GM18502 (cell line): ENCODE measurements around the gene PDGFA.

ENCODE experiments used
- ATAC-seq: cut with Tn5 transposase; IDR thresholded peaks from one replicate; pipeline ENCODE4 v1.9.1; 2021; ENCODE audit warnings: mild to moderate bottlenecking; ENCODE audit not compliant: unreplicated experiment, poor library complexity

PDGFA gene

DNA sequence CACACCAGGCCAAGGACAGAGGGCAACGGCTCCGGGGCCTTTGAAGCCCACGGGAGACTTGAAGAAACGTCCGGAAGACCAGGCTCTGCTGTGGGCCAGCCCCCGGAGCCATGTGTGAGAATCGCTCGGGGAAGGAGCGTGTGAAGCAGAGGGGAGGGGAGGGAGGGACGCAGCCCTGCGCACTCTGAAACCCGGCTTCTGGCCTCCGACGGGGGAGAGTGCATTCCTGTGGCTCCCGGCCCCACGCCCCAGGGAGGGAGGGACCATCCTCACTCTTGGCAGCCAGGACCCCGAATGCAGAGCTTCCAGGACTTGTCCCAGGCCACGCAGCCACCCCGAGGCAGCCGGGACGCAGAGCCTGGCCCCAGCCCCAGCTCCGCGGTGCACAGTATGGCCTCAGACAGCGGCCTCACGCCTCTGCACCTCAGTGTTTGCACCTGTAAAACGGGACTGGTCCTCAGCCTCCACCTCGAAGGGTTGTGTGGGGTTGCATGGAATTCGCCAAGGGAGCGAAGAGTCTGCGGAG lies 67.4 kb downstream of the PDGFA start:
- ATAC-seq, result no peak

DNA sequence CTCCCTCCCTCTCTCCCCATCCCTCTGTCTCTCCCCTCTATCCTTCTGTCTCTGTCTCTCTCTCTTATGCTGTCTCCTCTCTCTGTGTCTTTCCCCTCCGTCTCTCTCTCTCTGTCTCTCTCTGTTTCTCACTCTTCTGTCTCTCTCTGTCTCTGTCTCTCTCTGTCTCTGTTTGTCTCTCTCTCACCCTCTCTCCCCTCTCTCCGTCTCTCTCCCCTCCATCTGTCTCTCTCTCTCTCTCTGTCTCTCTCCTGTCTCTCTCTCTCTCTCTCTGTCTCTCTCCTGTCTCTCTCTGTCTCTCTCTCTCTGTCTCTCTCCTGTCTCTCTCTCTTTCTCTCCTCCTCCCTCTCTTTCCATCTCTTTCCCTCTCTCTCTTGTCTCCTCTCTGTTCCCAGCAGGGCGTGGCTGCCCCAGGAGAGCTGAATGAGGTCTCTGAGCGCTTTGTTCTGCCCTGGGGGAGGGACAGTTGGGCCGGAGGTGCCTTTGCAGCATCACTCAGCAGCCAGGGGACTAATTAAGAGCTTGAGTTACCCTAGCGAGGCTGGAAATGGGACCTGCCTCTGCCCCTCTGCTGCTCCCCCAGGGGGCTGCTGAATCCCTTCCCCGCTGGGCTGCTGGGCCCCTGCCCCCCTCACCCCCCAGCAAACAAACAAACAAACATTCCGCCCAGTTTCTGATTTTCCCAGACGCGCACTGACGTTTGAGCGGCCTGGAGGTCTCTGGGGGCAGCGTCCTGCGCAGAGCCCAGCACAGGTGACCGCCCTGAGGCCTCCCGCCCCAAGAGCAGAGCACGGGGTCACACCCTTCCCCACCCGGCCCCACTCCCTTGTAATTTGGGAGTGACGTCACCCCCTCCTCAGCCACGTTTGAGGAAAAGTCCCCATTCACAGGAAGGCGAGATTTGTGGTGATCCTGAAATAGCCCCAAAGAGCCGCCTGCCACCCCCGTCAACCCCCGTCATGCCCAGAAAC lies 68.1 kb downstream of the PDGFA start:
- ATAC-seq, result no peak

DNA sequence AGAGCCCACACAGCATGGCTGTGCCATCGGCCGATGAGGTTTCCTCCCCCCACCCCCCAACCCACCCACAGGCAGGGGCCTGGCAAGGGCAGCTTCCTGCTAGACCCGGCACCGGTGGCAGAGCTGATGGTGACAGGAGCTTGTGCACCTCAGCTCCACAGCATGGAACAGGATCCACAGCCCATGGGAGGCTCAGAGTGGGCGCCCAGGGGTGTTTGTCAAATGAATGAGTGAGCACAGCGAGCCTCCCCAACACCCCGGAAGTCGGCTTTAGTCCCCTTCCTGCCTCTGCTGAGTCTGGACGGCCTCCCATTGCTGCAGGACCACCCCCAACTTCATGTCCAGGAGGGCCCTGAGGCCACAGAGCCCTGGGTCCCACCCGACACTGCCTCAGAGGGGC lies 68.9 kb downstream of the PDGFA start:
- no peak for ATAC-seq

DNA sequence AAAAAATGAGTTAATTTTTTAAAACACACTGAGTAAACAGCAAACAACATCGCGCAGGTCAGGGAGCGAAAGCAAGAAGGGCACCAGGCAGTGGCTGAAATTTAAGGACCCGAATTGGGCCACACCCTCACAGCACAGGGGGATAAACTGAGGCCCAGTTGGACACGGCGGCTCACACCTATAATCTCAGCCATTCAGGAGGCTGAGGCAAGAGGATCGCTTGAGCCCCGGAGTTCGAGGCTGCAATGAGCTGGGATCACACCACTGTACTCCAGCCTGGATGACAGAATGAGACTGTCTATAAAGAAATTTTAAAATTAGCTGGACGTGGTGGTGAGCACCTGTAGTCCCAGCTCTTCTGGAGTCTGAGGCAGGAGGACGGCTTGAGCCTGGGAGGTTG lies 69.6 kb downstream of the PDGFA start:
- ATAC-seq, result no peak

DNA sequence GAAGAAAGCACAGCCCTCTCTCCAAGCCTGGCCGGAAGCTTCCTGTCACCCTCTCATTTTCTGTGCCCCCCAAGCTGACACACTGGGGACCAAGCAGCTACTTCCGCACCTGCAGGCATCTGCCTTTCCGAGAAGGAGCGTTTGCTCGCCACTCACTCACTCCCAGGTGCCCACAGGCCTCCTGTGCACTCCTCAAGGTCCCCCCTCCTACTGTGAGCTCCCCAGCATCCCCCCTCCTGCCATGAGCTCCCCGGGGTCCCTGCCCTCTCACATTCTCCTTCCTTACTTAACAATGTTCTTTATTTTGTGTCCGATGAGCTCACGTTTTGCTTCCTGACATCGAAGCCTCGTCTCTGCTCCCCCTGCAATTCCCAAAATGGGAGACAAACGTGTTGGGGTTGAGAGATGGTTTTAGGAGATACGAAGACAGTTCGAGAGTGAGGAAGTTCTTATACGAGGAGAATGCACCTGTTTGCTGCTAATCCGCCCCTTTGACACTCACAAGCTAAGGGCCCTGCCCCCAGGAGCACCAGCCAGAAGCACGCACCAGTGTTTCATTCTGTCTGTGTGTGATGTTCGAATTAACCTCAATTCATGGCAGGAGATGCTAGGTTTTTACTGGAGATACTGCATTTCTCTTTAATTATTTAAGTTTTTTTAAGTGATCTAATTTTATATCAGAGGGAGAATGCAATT lies 70.2 kb downstream of the PDGFA start:
- ATAC-seq, result no peak

DNA sequence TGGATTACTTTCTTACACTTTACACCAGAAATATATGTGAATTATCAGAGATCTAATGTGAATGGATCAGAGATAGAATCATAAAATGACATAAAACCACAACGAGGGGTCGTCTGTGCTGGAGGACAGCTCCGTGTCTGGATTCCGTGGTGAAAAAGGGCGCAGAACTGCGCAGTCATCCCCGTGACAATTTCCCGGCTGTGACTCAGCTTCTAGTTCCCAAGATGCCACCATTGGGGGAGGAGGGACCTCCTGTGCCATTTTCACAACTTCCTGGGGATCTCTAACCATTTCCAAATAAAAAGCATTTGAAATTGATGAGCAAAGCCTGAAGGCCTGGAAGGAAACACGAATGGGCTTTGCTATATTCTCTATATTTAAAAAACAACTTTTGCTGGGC lies 72.1 kb downstream of the PDGFA start:
- no peak for ATAC-seq
